Mammary epithelial cell (primary cell): ENCODE results near the gene WDFY3.

Source experiments
- CTCF ChIP-seq, 2 donors: IDR thresholded peaks in 1 of 2; conservative IDR thresholded peaks in 1 of 2; 2 replicates each; pipeline ENCODE4 v1.5.1; 2011 to 2012; ENCODE audit warnings: inconsistent platforms in 2 of 2, low read length in 2 of 2, mild to moderate bottlenecking in 2 of 2, control low read depth in 1 of 2, low read depth in 1 of 2; ENCODE audit not compliant: insufficient read depth in 1 of 2; ENCODE audit errors: extremely low read depth in 1 of 2
- EZH2 ChIP-seq: IDR thresholded peaks from 2 replicates; pipeline ENCODE4 v1.6.1; 2012; ENCODE audit warnings: low read length, inconsistent platforms, borderline replicate concordance

GRCh38 chr4:84710548-84710947, 255.9 kb downstream of the WDFY3 start:
- TF ChIP-seq CTCF (conservative IDR thresholded peaks at IDR 0.05 in 1 of 2, IDR thresholded peaks at IDR 0.05 in 1 of 2; ENCODE audit: extremely low read depth in 1 of 2, insufficient read depth in 1 of 2, low read depth in 1 of 2, low read length in 2 of 2) (no peak), EZH2 (no peak)
